Ectodermal cell (in vitro differentiated cells): Measurements from ENCODE around the gene CPN2.

ENCODE experiments used
- H3K27ac ChIP-seq: 2 replicates; pipeline ENCODE4 v1.7.0; 2013; ENCODE audit warnings: mild to moderate bottlenecking, low read depth, low read length; ENCODE audit not compliant: insufficient read depth, poor library complexity, severe bottlenecking
- H3K27me3 ChIP-seq: 2 replicates; pipeline ENCODE4 v1.7.0; 2013; ENCODE audit warnings: mild to moderate bottlenecking, low read length; ENCODE audit not compliant: insufficient read depth, control insufficient read depth, poor library complexity, severe bottlenecking
- H3K36me3 ChIP-seq: one replicate; pipeline ENCODE4 v1.7.0; 2013; ENCODE audit warnings: low read length; ENCODE audit not compliant: control insufficient read depth, insufficient read depth
- H3K4me1 ChIP-seq: one replicate; pipeline ENCODE4 v1.7.0; 2013; ENCODE audit warnings: low read length; ENCODE audit not compliant: control insufficient read depth, insufficient read depth
- H3K4me3 ChIP-seq: 2 replicates; pipeline ENCODE4 v1.7.0; 2013; ENCODE audit warnings: low read depth, low read length, control low read depth; ENCODE audit not compliant: insufficient read depth
- H3K9me3 ChIP-seq: 2 replicates; pipeline ENCODE4 v1.7.0; 2013; ENCODE audit warnings: mild to moderate bottlenecking, low read length, moderate library complexity; ENCODE audit not compliant: control insufficient read depth
- WGBS, 2 experiments: methylation state at CpG; one replicate each; pipeline ENCODE4 v1.1.7; 2013; ENCODE audit warnings: missing lambda C conversion rate in 2 of 2; 5-methylcytosine and 5-hydroxymethylcytosine counted together

CPN2 gene

DNA sequence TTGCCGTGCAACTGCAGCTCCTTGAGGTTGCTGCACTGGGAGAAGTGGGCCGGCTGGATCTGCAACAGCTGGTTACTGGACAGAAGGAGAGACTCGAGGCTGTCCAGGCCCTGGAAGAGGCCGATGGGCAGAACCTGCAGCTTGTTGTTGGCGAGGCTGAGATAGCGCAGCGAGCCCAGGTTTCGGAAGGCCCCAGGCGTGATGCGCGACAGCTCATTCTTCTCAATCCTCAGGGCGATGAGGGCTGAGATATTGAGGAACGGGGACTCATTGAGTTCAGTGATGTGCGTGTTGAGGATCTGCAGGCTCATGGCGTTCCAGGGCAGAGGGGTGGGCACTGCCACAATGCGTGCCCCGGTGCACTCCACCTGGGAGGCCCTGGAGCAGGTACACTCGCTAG, 9.4 kb upstream of the CPN2 start:
- no peaks in the 10 kb centered on the region for H3K9me3 ChIP-seq
- no peak overlapping the region for H3K27ac ChIP-seq
- no peaks in the 10 kb centered on the region for H3K36me3 ChIP-seq
- peaks cover 7% of the 10 kb centered on the region for H3K4me1 ChIP-seq
- no peaks in the 10 kb centered on the region for H3K27me3 ChIP-seq
- 92% methylated on average over 18 of the region's 18 CpGs for WGBS, 2 experiments
- H3K4me3 ChIP-seq = no peak overlapping the region

DNA sequence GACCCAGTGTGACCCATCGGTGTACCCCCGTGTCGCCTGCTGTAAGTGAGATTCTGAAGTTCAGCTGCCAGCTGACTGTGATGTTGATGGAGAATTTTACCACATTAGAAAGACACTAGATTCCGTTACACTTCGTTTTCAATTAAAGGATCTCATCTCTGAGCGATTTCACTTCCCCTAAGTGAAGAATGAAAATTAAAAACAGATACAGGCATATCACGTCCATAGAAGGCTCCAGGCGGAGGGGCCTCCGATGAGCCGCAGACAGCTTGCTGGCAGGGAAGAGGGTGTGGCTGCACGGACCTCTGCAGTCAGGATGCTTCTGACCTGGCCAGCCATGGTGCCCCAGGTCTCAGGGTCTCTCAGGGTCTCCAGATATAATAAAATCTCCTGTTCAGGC, 6.6 kb upstream of the CPN2 start:
- Histone ChIP-seq H3K36me3 (no peaks in the 10 kb centered on the region), H3K9me3 (no peaks in the 10 kb centered on the region), H3K4me3 (no peak overlapping the region), H3K27ac (no peak overlapping the region), H3K4me1 (no peaks in the 10 kb centered on the region), H3K27me3 (no peaks in the 10 kb centered on the region)
- WGBS, 2 experiments = 89 to 93% methylated on average over 11 of the region's 11 CpGs

DNA sequence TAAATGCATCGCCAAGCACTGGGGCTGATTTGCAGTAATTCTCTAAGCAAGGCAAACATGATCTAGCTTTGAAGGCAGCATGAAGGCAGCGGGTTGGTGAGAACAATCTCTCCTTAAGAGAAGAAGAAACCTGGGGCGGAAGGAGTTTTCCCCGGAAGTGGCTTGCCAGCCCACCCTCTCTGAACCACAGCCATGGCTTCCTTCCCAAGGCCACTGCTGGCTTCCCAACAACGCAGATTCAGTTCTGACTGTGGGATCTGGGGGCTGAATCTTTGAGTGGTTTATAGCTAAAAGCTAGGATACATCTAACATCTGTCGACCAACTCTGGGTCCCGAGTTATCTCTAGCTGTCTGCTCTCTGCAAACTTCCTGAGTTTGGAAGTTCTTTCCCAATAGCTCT, 4.3 kb upstream of the CPN2 start:
- no peak overlapping the region for H3K27ac ChIP-seq
- no peak overlapping the region for H3K4me3 ChIP-seq
- H3K4me1 ChIP-seq = no peaks in the 10 kb centered on the region
- WGBS, 2 experiments = 93 to 94% methylated on average over 7 of the region's 7 CpGs
- no peaks in the 10 kb centered on the region for H3K27me3 ChIP-seq
- H3K9me3 ChIP-seq = no peaks in the 10 kb centered on the region
- no peaks in the 10 kb centered on the region for H3K36me3 ChIP-seq

GRCh38 chr3:194354315-194354714, 3.2 kb upstream of the CPN2 start:
- Histone ChIP-seq H3K4me1 (no peaks in the 10 kb centered on the region), H3K9me3 (no peaks in the 10 kb centered on the region), H3K36me3 (no peaks in the 10 kb centered on the region), H3K27me3 (no peaks in the 10 kb centered on the region), H3K27ac (no peak overlapping the region), H3K4me3 (no peak overlapping the region)
- 91 to 92% methylated on average over 2 of the region's 2 CpGs for WGBS, 2 experiments

DNA sequence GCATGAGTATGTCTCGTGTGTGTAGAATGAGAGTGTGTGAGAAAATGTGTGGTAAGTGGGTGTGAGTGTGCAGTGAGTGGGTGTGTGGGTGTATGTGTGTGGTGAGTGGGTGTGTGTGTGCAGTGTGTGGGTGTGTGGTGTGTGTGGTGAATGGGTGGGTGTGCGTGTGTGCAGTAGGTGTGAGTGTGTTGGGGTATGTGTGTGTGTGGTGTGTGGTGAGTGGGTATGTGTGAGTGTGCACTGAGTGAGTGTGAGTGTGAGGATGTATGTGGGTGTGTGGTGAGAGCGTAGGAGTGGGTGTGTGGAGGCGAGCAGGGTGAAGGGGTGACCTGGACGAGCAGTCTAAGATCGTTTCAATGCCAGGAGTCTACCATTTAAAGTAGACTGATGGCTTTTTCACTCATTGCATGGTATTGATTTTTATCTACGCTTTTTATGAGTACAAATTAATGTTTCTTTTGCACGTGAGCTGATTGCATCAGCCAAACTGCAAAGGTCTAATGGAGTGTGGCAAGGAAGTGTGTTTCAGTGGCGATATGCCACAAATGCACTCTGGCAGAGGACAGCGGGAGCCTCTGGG, 1.6 kb upstream of the CPN2 start:
- H3K27ac ChIP-seq = no peak overlapping the region
- no peak overlapping the region for H3K4me3 ChIP-seq
- 93 to 96% methylated on average over 10 of the region's 10 CpGs for WGBS, 2 experiments
- no peaks in the 10 kb centered on the region for H3K9me3 ChIP-seq
- no peaks in the 10 kb centered on the region for H3K27me3 ChIP-seq
- no peaks in the 10 kb centered on the region for H3K4me1 ChIP-seq
- H3K36me3 ChIP-seq = no peaks in the 10 kb centered on the region

GRCh38 chr3:194351952-194352536, 916 bp upstream of the CPN2 start:
- Histone ChIP-seq H3K27me3 (no peaks in the 10 kb centered on the region), H3K27ac (no peak overlapping the region), H3K9me3 (no peaks in the 10 kb centered on the region), H3K4me3 (no peak overlapping the region), H3K36me3 (no peaks in the 10 kb centered on the region), H3K4me1 (no peaks in the 10 kb centered on the region)
- WGBS, 2 experiments = 84 to 88% methylated on average over 14 of the region's 14 CpGs

GRCh38 chr3:194350726-194351071, 429 bp downstream of the CPN2 start:
- H3K4me1 ChIP-seq = no peaks in the 10 kb centered on the region
- no peaks in the 10 kb centered on the region for H3K36me3 ChIP-seq
- no peak overlapping the region for H3K27ac ChIP-seq
- no peaks in the 10 kb centered on the region for H3K27me3 ChIP-seq
- WGBS, 2 experiments = 88 to 99% methylated on average over 2 of the region's 3 CpGs
- no peak overlapping the region for H3K4me3 ChIP-seq
- H3K9me3 ChIP-seq = no peaks in the 10 kb centered on the region

DNA sequence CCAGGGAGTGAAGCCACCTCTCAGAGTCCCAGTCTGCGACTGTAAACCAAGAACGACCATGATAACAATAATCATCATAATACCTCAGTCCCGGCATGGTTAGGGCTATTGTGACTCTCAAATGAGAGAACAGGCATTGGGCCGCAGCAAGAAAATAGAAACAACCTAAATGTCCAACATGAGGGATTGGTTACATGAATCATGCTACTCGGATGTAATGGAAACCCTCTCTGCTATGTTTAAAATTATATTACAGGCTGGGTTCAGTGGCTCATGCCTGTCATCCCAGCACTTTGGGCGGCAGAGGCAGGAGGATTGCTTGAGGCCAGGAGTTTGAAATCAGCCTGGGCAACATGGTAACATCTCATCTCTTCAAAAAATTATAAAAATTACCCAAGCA, 2.8 kb downstream of the CPN2 start:
- H3K9me3 ChIP-seq = no peaks in the 10 kb centered on the region
- H3K4me3 ChIP-seq = no peak overlapping the region
- H3K27ac ChIP-seq = no peak overlapping the region
- H3K4me1 ChIP-seq = no peaks in the 10 kb centered on the region
- no peaks in the 10 kb centered on the region for H3K36me3 ChIP-seq
- WGBS, 2 experiments = 95 to 97% methylated on average over 6 of the region's 6 CpGs
- H3K27me3 ChIP-seq = peaks cover 5% of the 10 kb centered on the region

DNA sequence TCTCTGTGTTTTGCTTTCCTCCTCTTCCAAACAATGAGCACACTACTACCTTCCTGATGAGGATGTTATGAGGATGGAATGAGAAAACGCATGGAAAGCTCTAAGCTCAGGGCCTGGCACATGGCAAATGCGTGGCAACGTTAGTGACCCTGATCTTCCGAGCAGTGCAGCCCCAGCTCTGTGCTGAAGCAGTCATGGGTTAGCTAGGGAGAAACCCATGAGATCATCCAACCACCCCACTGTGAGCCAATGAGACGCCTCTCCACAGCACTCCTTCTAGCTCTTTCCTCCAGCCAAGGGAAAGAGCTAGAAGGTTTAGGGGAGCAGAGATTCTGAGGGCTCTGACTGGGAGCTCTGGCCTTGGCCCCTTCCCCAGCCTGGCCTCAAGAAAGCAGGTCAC, 4.5 kb downstream of the CPN2 start:
- 80 to 87% methylated on average over 5 of the region's 5 CpGs for whole genome bisulfite sequencing, 2 experiments
- Histone ChIP-seq H3K36me3 (no peaks in the 10 kb centered on the region), H3K27ac (no peak overlapping the region), H3K4me1 (no peaks in the 10 kb centered on the region), H3K4me3 (no peak overlapping the region), H3K9me3 (no peaks in the 10 kb centered on the region), H3K27me3 (peaks cover 15% of the 10 kb centered on the region)

DNA sequence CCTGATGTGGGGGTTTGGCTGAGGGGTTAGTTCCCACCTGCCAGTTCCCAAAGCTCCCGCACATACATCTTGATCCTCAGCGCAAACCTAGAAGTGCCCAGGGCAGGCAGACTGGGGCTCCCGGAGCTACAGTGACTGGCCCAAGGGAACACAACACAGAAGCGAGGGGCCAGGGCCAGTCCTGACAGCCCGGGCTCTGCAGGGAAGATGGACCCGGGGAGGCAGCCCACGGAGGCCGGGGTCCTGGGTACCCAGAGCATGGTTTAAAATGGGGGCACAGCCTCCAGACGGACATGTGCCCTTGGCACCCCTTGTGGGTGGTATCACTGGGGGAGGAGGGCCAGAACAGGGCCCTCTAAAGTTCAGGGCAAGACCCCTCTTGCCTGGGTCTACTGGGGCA, 5.1 kb downstream of the CPN2 start:
- Histone ChIP-seq H3K36me3 (no peaks in the 10 kb centered on the region), H3K27me3 (peaks cover 15% of the 10 kb centered on the region), H3K4me1 (peaks cover under 1% of the 10 kb centered on the region), H3K4me3 (no peak overlapping the region), H3K9me3 (no peaks in the 10 kb centered on the region), H3K27ac (no peak overlapping the region)
- WGBS, 2 experiments = 83 to 84% methylated on average over 9 of the region's 9 CpGs

GRCh38 chr3:194344012-194344411, 7.1 kb downstream of the CPN2 start:
- WGBS, 2 experiments = 33 to 37% methylated on average over 9 of the region's 9 CpGs
- Histone ChIP-seq H3K4me1 (peaks cover 11% of the 10 kb centered on the region), H3K36me3 (no peaks in the 10 kb centered on the region), H3K27me3 (peaks cover 15% of the 10 kb centered on the region), H3K9me3 (no peaks in the 10 kb centered on the region), H3K4me3 (no peak overlapping the region), H3K27ac (no peak overlapping the region)
